Sciatic nerve (tissue), 1 donor: ENCODE measurements around the gene TNNI3. TPM values are rescaled to one million over a fixed set of nuclear protein-coding genes. Genes with fewer than 3 reads are reported as not detected.

Experiments used
- microRNA-seq: library from miRNA; unstranded; fragments of <30 nt; microRNA quantifications from one replicate; pipeline ENCODE4 v1.2.0, GENCODE V29; 2020
- total RNA-seq: library from RNA; stranded (reverse); fragmentation: NEBNext Ultra II Directional; extraction: Animal tissue kit (Norgen Biotek cat#: 25700); gene quantifications from one replicate; pipeline ENCODE4 v1.2.1, GENCODE V29; 2021
- donor health status: DM: no; HTN: no; CAD: no.

Gene TNNI3
- total RNA-seq, 1 donor from 2014 or later = not detected

Small RNA genes within 50 kb of the gene (microRNA-seq; reads per million reads assigned to microRNA genes)
- gene MIR7975 = not detected

Other genes starting within 250 kb of the TNNI3 start
- not detected for gene NLRP7, start 210.2 kb downstream of the TNNI3 start, total RNA-seq
- 2.1 TPM for gene NLRP2, start 191.4 kb downstream of the TNNI3 start, total RNA-seq
- gene GP6, start 119.5 kb downstream of the TNNI3 start, total RNA-seq = 0.89 TPM
- gene RDH13, start 94.6 kb downstream of the TNNI3 start, total RNA-seq = 12.9 TPM
- gene EPS8L1, start 81.9 kb downstream of the TNNI3 start, total RNA-seq = 1.2 TPM
- 112 TPM for gene PPP1R12C, start 40.1 kb downstream of the TNNI3 start, total RNA-seq
- 1.4 TPM for gene TNNT1, start 8.5 kb downstream of the TNNI3 start, total RNA-seq
- 0.62 TPM for gene DNAAF3, start 8.9 kb upstream of the TNNI3 start, total RNA-seq
- not detected for gene SYT5, start 22.6 kb upstream of the TNNI3 start, total RNA-seq
- 1.5 TPM for gene PTPRH, start 51.8 kb upstream of the TNNI3 start, total RNA-seq
- gene TMEM86B, start 71.0 kb upstream of the TNNI3 start, total RNA-seq = 6.0 TPM
- 40.4 TPM for gene PPP6R1, start 101.3 kb upstream of the TNNI3 start, total RNA-seq
- 16.1 TPM for gene HSPBP1, start 122.4 kb upstream of the TNNI3 start, total RNA-seq
- gene BRSK1, start 126.3 kb upstream of the TNNI3 start, total RNA-seq = 6.5 TPM
- 5.1 TPM for gene TMEM150B, start 167.6 kb upstream of the TNNI3 start, total RNA-seq
- 18.1 TPM for gene KMT5C, start 182.1 kb upstream of the TNNI3 start, total RNA-seq
- 0.31 TPM for gene COX6B2, start 197.0 kb upstream of the TNNI3 start, total RNA-seq
- not detected for gene GARIN5B, start 205.5 kb upstream of the TNNI3 start, total RNA-seq
- 0.45 TPM for gene IL11, start 212.7 kb upstream of the TNNI3 start, total RNA-seq
- not detected for gene TMEM190, start 219.1 kb upstream of the TNNI3 start, total RNA-seq
- gene TMEM238, start 226.6 kb upstream of the TNNI3 start, total RNA-seq = 2.9 TPM
- gene RPL28, start 228.2 kb upstream of the TNNI3 start, total RNA-seq = 902 TPM